Panc1 (cell line): ENCODE results near the gene NT5C2. TPM values are rescaled to one million over a fixed set of nuclear protein-coding genes. Genes with fewer than 3 reads are reported as not detected.

Experiments
- ATAC-seq: fragments of 200-7000 bp; cut with Tn5 transposase; 2 replicates; pipeline ENCODE4 v1.9.1; 2020; ENCODE audit warnings: mild to moderate bottlenecking, moderate library complexity
- BruUV-seq: library from RNA; stranded (reverse); fragments of 400-500 nt; replicated peaks from 2 replicates; lab custom pipeline; 2021; lab: Mats Ljungman, UMichigan
- CTCF ChIA-PET: fragments of 300-600 bp; sonication (Branson Sonifier 250); formaldehyde crosslinking; loops from one replicate; lab custom pipeline; 2022; ENCODE audit warnings: antibody characterized with exemption; lab: Charles Lee
- POLR2A ChIA-PET: fragments of 300-600 bp; sonication (Branson Sonifier 250); formaldehyde crosslinking; loops from one replicate; lab custom pipeline; 2022; ENCODE audit warnings: antibody characterized with exemption; lab: Charles Lee
- DNase-seq: peaks from one replicate; pipeline ENCODE4 v3.0.0-alpha.2; 2010; ENCODE audit warnings: low read depth, low spot score
- H3K27ac ChIP-seq: 2 replicates; pipeline ENCODE4 v1.5.1; 2011; ENCODE audit warnings: mild to moderate bottlenecking, low read length, inconsistent platforms
- H3K27me3 ChIP-seq: fragments of 200-500 bp; sonication (Bioruptor generic); 2 replicates; pipeline ENCODE4 v1.6.0; 2014; ENCODE audit warnings: low read length, inconsistent platforms; ENCODE audit not compliant: control insufficient read depth, insufficient read depth
- H3K36me3 ChIP-seq: fragments of 200-500 bp; sonication (Bioruptor generic); 2 replicates; pipeline ENCODE4 v1.5.1; 2014; ENCODE audit warnings: inconsistent platforms, mild to moderate bottlenecking, low read length, moderate library complexity; ENCODE audit not compliant: control insufficient read depth, insufficient read depth
- H3K4me1 ChIP-seq: 2 replicates; pipeline ENCODE4 v1.5.1; 2011; ENCODE audit warnings: inconsistent platforms, mild to moderate bottlenecking, low read length, moderate library complexity; ENCODE audit not compliant: control insufficient read depth, insufficient read depth
- H3K4me3 ChIP-seq, 2 experiments: 2 replicates each; pipeline ENCODE4 v1.5.1; 2011 to 2012; ENCODE audit warnings: low read depth in 2 of 2, low read length in 2 of 2, mild to moderate bottlenecking in 2 of 2, inconsistent platforms in 1 of 2, moderate library complexity in 1 of 2
- H3K9me3 ChIP-seq: fragments of 200-500 bp; sonication (Bioruptor generic); 2 replicates; pipeline ENCODE4 v1.5.1; 2014; ENCODE audit warnings: low read depth, mild to moderate bottlenecking, inconsistent platforms, low read length, moderate library complexity; ENCODE audit not compliant: control insufficient read depth, insufficient read depth
- CTCF ChIP-seq: fragments of 450-650 bp; IDR thresholded peaks from 2 replicates; pipeline ENCODE4 v1.5.1; 2017; ENCODE audit warnings: mild to moderate bottlenecking
- POLR2AphosphoS5 ChIP-seq: IDR thresholded peaks from 2 replicates; pipeline ENCODE4 v1.6.1; 2012; ENCODE audit warnings: mild to moderate bottlenecking, low read depth, low read length, moderate library complexity
- REST ChIP-seq, 2 experiments: IDR thresholded peaks; 2 replicates each; pipeline ENCODE4 v1.6.1; 2011 to 2012; ENCODE audit warnings: low read depth in 2 of 2, control low read depth in 1 of 2, low read length in 1 of 2, mild to moderate bottlenecking in 1 of 2, moderate library complexity in 1 of 2; ENCODE audit not compliant: insufficient read depth in 1 of 2
- SIN3A ChIP-seq: IDR thresholded peaks from 2 replicates; pipeline ENCODE4 v1.6.1; 2012; ENCODE audit warnings: low read depth, mild to moderate bottlenecking, low read length, moderate library complexity, borderline replicate concordance; ENCODE audit not compliant: insufficient read depth
- TCF7L2 ChIP-seq: IDR thresholded peaks from 2 replicates; pipeline ENCODE4 v1.6.1; 2011; ENCODE audit warnings: mild to moderate bottlenecking, low read depth, low read length, inconsistent platforms
- in situ Hi-C: cut with HindIII; loops from 2 replicates; pipeline ENCODE4 v1.10.0; 2016; ENCODE audit warnings: low sequenced_read_pairs, low pct_unique_long_range_greater_than_20kb
- intact Hi-C: fragments of 100-400 bp; cut with micrococcal nuclease; formaldehyde crosslinking; loops from one replicate; pipeline ENCODE4 v1.10.0; 2022; ENCODE audit not compliant: unreplicated experiment
- total RNA-seq: library from RNA; stranded (reverse); gene quantifications from one replicate; pipeline ENCODE4 v1.2.1, GENCODE V29; 2021; ENCODE audit not compliant: unreplicated experiment

Gene NT5C2
- total RNA-seq, 1 experiment from 2014 or later, result 150 TPM

GRCh38 chr10:103096130-103096529 is 96.9 kb downstream of the NT5C2 start:
- ChIA-PET POLR2A (no interaction called here), CTCF (interaction anchor here (0.5 kb wide), 1 partner anchor 54 kb away, joined by 3 read pairs; no protein-coding TSS in a partner anchor)
- BruUV-seq, result no TSS peak
- Histone ChIP-seq H3K4me3 (no peak overlapping the region), H3K4me1 (no peaks in the 10 kb centered on the region), H3K27me3 (no peaks in the 10 kb centered on the region), H3K27ac (no peak overlapping the region), H3K9me3 (no peaks in the 10 kb centered on the region), H3K36me3 (peaks cover 83% of the 10 kb centered on the region)
- no peak for TF ChIP-seq CTCF
- no peak for TF ChIP-seq REST (IDR thresholded peaks at IDR 0.05; ENCODE audit: insufficient read depth in 1 of 2, low read depth in 2 of 2, low read length in 1 of 2)
- TF ChIP-seq POLR2AphosphoS5, result no peak
- TF ChIP-seq TCF7L2, result no peak
- TF ChIP-seq SIN3A, result no peak
- DNase-seq (no peak), ATAC-seq (no peak)
- in situ Hi-C loops (no loop called here), intact Hi-C loops (no loop called here)

GRCh38 chr10:103095005-103095404 is 98.1 kb downstream of the NT5C2 start:
- intact Hi-C loops (no loop called here), in situ Hi-C loops (no loop called here)
- TF ChIP-seq SIN3A, result no peak
- no peak for TF ChIP-seq CTCF
- no peak for TF ChIP-seq TCF7L2
- no peak for TF ChIP-seq POLR2AphosphoS5
- no peak for TF ChIP-seq REST (IDR thresholded peaks at IDR 0.05; ENCODE audit: insufficient read depth in 1 of 2, low read depth in 2 of 2, low read length in 1 of 2)
- Histone ChIP-seq H3K27me3 (no peaks in the 10 kb centered on the region), H3K4me3 (no peak overlapping the region), H3K4me1 (no peaks in the 10 kb centered on the region), H3K9me3 (no peaks in the 10 kb centered on the region), H3K27ac (no peak overlapping the region), H3K36me3 (peaks cover 78% of the 10 kb centered on the region)
- ChIA-PET CTCF (no interaction called here), POLR2A (interaction anchor here (0.7 kb wide), 1 partner anchor 284 kb away, joined by 3 read pairs; no protein-coding TSS in a partner anchor)
- BruUV-seq, result no TSS peak
- ATAC-seq (no peak), DNase-seq (no peak)
